ENCODE results near the gene PATE4.

Gene PATE4

GRCh38 chr11:125887373-125888324, 54.5 kb downstream of the PATE4 start, which contains the start of gene HYLS1:
TSS of gene HYLS1 (plus strand) at chr11:125887668. CDS start at chr11:125899369, 11,701 bp downstream.
- DNase-seq: peak; percentile 89

Data from NCI-H2171 treated with DMSO at 0.1 percent for 48 hours (cell line).